HPDE6-E6E7 (cell line): ENCODE data around the gene CCDC14.
"Not testable (repeated sequence)": the region's sequence is repeated elsewhere in the genome, so short reads cannot be mapped to it uniquely, and the experiment has no call there.

Experiments used
- DNase-seq: peaks from one replicate; pipeline ENCODE4 v3.0.0; 2011; ENCODE audit warnings: missing footprints; ENCODE audit errors: extremely low spot score

The CCDC14 gene

GRCh38 chr3:123964793-123965192, 3.8 kb upstream of the CCDC14 start:
- DNase-seq, result not testable (repeated sequence)

- DNase-seq, result no peak
Observed at GRCh38 chr3:123961508-123961856, 453 bp upstream of the CCDC14 start.

DNA sequence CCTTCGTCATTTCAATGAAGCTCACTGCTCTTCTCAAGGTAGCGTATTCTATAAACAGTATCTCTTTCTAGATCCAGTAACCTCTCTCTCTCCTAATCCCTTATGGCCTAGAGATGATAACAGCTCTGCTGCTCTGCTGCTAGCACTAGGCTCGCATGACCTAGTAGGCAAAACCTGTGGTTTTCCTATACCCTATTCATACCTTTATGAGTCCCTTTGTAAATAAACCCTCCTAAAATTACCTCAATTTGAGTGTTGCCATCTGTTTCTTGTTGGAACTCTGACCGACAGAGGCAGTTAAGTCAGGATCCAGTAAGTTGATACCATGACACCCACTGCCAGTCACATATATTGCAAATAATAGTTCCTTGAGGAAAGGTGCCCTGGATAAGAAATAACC, 7.3 kb downstream of the CCDC14 start:
- no peak for DNase-seq

- no peak for DNase-seq
Observed at GRCh38 chr3:123952844-123953520, 8.0 kb downstream of the CCDC14 start.

DNA sequence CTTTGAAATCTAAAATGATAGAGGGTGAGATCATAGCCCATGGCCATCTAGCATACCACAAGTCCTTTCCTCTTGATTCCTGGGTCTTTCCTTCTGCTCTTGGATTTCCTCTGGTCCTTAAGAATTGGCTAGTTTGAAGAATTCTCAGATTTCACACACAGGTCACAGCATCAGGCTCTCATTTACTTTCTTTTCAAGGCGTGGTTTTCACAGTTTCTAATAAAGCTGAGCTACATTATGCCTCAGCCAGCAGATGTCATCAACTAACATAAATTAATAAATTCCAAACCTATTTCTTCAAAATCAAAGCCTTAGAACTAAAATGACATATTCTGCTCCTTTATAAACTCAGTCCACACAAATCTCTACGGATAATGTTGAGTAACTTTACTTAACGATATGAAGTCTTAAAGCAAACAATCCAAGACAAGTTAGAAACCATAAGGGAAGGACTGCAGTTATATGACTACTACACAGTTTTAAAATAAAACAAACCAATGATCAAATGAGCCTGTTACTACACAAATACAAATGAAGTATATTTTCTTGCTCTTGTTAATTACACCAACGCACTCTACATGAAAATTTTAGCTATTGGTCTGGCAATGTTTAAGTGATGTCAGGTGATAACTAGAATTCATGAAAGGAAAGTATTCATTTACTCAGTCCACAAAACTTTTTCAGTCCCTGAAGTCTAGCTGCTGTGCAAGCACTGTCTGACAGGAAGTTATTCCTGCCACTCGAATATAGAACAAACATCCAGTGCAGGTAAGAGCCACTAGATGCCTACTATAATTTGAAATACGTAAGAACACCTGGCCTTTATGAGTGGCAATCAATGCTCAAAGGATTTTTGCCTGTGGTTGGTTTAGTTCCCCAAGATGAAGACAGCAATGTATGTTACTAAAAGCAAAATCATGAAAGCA, 9.2 kb downstream of the CCDC14 start:
- DNase-seq, result no peak

DNA sequence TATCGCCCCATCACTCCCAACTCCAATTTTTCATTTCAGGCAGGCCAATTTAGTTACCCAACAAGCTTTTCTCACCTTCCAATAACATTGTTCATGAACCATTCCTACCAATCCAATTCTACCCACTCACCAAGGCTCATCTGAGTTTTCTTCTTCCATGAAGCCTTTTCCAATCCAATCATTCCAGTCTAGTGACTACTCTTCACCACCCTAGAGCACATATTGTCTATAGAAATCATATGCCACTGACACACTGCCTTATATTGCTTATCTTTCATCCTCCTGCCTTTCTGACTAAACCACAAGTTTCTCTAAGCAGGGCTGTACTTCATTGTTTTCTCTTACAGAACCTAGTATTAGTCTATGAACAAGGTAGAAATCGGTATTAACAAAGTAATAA, 11.4 kb downstream of the CCDC14 start:
- DNase-seq, result no peak

DNA sequence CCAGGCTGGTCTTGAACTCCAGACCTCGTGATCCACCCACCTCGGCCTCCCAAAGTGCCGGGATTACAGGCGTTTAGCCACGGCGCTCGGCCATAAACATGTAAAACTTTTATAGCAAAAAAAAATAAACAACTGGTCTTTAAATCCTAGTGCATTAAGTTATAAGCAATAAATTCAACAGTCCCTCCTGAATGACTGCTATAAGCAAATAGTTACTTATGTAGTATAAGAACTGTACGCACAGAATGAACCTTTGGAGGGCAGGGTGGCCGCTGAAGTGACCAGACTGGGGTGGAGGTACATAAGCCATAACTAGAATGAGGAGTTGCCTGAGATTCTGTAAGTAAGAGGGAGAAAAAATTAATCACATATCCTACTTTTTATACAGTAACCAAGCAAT, 12.6 kb downstream of the CCDC14 start:
- no peak for DNase-seq

- DNase-seq, result no peak
Observed at GRCh38 chr3:123947482-123947881, 13.5 kb downstream of the CCDC14 start.

DNA sequence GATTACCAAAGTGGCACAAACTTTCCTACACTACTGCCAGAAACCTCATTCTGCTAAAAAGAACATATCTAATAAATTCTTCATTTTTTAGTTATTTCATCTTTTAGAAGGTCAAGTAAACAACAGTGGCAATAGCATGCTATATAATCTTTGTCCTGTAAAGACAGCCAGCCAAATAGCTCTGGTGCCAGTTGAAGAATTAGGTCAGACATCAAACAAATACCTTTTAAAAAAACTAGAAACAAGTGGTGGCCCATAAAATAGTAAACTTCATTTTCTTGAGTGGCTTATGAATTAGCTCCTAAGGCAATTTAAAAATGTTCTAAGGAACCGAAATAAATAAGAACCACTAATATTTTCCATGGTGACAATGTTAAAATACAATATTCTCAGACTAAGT, 19.5 kb downstream of the CCDC14 start:
- DNase-seq, result no peak

GRCh38 chr3:123941121-123941520, 19.9 kb downstream of the CCDC14 start:
- DNase-seq, result no peak

DNA sequence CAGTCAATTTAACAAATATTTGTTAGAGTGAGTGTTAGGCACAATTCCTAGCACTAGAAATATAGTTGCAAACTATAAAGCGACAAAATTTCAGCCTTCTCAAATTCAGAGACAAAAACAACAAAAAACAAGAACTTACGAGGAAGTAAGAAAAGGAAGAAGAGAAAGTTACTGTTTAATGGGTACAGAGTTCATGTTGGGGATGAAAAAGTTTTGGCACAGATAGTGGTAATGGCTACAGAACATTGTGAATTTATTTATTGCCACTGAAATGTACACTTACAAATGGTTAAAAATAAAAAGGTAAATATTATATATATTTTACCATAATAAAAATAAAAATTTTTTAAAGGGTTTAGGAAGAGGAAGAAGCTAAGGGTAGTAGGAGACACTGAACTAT, 21.3 kb downstream of the CCDC14 start:
- DNase-seq, result no peak

DNA sequence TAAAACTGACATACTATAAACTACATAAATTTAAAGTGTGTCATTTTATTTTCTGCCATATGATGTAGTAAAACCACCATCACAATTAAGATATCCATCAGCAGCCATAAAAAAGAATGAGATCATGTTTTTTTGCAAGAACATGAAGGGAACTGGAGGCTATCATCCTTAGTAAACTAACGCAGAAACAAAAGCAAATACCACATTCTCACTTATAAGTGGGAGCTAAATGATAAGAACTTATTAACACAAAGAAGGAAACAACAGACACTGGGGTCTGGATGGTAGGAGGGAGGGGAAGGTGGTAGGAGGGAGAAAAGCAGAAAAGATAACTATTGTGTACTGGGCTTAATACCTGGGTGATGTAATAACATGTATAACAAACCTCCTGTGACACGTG, 24.6 kb downstream of the CCDC14 start:
- no peak for DNase-seq

- DNase-seq, result no peak
Observed at GRCh38 chr3:123935830-123936229, 25.2 kb downstream of the CCDC14 start.

DNA sequence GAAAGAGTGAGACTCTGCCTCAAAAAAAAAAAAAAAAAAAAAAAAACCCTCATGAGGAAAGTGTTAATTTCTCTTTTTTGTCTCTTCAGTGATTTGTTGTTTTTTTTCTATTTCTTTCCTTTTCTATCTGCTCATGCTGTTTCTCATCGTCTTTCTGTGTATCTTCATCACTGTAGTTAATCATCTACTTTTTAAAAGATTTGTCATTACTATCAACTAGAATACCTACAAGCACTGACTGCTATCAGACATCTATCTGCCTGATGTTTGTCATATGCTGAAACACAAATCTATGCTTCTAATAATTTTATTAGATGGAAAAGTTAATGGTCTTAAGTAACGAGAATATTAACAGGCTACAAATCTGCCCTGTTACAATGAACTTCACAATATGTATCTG, 26.8 kb downstream of the CCDC14 start:
- DNase-seq, result no peak

GRCh38 chr3:123930445-123930844, 30.6 kb downstream of the CCDC14 start:
- DNase-seq, result no peak

DNA sequence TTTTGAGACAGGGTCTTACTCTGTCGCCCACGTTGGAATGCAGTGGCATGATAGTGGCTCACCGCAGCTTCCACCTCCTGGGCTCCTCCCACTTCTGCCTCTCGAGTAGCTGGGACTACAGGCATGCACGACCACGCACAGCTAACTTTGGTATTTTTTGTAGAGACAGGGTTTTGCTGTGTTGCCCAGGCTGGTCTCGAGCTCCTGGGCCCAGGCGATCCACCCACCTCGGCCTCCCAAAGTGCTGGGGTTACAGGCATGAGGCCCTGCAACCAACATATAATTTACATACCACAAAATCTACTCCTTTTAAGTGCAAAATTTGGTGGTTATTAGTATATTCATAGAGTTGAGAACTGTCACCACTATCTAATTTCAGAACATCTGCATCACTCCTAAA, 31.7 kb downstream of the CCDC14 start:
- DNase-seq, result no peak

- DNase-seq, result no peak
Observed at GRCh38 chr3:123926396-123926795, 34.6 kb downstream of the CCDC14 start.

DNA sequence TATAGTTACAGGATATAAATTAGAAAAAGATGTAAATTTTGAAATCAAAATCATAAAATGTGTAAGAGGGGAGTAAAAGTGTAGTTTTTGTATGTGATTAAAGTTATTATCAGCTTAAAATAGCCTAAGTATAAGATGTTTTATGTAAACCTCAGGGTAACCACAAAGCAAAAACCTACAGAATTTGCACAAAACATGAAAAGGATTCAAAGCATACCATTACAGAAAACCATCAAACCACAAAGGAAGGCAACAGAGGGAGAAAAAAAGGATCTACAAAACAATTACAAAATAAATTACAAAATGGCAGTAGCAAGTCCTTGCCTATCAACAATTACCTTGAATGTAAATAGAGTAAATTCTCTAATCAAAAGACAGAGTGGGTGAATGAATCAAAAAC, 40.2 kb downstream of the CCDC14 start:
- DNase-seq, result no peak

GRCh38 chr3:123920383-123920782, 40.6 kb downstream of the CCDC14 start:
- no peak for DNase-seq

GRCh38 chr3:123919353-123919752, 41.7 kb downstream of the CCDC14 start:
- no peak for DNase-seq

- DNase-seq, result no peak
Observed at GRCh38 chr3:123914829-123915228, 46.2 kb downstream of the CCDC14 start.

DNA sequence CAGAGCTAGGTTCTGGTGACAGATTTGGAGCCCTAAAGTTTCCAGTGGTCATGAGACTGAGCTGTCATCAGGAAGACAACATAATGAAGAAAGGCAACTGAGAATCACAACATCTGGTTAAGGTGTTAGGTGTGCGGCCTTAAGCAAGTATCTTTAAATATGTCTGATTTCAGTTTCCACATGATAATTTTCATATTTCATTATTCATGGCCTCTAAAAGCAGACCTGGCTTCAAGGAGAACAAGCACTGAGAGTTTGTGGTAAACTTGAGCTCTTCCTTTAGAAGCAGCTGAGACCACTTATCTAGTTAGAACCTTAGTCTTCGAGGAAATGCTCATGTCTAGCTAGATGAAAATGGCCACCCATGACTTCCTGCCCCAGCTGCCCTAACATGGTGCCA, 51.2 kb downstream of the CCDC14 start:
- DNase-seq, result no peak

- no peak for DNase-seq
Observed at GRCh38 chr3:123907720-123908119, 53.3 kb downstream of the CCDC14 start.
